ENCODE measurements around the gene BICDL2.

BICDL2 gene

GRCh38 chr16:3050487-3050886 is 13.7 kb upstream of the BICDL2 start:
- TF ChIP-seq, protein P1, sequence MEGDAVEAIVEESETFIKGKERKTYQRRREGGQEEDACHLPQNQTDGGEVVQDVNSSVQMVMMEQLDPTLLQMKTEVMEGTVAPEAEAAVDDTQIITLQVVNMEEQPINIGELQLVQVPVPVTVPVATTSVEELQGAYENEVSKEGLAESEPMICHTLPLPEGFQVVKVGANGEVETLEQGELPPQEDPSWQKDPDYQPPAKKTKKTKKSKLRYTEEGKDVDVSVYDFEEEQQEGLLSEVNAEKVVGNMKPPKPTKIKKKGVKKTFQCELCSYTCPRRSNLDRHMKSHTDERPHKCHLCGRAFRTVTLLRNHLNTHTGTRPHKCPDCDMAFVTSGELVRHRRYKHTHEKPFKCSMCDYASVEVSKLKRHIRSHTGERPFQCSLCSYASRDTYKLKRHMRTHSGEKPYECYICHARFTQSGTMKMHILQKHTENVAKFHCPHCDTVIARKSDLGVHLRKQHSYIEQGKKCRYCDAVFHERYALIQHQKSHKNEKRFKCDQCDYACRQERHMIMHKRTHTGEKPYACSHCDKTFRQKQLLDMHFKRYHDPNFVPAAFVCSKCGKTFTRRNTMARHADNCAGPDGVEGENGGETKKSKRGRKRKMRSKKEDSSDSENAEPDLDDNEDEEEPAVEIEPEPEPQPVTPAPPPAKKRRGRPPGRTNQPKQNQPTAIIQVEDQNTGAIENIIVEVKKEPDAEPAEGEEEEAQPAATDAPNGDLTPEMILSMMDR (IDR thresholded peaks at IDR 0.05): no peak

- TF ChIP-seq, protein P1 (IDR thresholded peaks at IDR 0.05): no peak
Measured at GRCh38 chr16:3049921-3050481, 13.3 kb upstream of the BICDL2 start.

DNA sequence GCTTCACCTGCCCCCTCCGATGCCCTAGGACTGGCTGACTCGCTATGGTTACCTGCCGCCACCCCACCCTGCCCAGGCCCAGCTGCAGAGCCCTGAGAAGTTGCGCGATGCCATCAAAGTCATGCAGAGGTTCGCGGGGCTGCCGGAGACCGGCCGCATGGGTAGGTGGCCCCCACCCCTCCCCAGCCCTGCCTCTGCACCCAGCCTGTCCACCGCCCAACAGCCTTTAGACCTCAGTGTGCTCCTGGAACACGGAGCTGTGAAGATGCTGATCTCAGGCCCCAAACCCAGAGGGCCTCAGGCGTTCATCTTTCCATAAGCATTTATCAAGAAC is 10.6 kb upstream of the BICDL2 start:
- TF ChIP-seq, protein P1 (IDR thresholded peaks at IDR 0.05): no peak

GRCh38 chr16:3046641-3047386 is 10.1 kb upstream of the BICDL2 start:
- TF ChIP-seq, protein P1 (IDR thresholded peaks at IDR 0.05): no peak

DNA sequence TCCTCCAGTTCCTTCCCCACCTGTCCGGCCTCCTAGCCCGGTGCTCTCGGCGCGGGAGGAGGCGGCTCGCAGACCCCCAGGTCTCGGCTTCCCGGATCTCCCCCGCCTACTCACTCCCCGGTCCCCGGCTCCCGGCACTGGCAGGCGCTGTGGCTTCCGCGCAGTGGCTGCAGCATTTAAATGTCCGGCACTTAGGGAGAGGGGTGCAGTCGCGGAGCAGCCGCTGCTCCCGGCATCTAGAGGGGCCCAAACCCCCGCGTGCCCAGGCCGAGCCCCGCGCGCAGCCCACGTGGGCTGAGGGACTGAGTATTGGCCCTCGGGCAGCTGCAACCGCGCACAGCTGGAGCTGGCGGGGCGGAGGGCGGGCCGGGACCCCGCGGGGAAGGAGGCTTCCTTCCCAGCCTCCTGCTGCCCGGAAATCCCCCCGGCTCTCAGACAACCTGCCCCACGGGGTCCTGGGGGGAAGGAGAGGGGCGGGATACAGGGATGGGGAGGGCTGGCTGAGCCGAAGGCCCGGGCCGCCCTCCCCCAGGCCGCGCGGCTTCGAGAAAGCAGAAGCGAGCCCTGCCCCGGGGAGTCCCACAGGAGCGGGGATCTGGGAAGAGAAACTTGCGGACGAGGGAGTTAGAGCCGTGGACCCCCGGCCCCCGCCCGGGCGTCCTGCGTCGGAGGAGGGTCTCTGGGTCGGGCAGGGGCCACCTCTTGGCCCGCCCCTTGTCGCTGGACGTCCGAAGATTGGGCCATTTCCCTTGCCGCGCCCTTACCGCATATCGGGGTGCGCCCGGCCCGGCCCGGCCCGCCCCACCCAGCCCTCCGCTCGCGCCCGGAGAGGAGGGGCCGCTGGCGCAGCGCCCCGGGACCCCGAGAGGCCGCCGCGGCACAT is 9.3 kb upstream of the BICDL2 start, which contains the start of gene MMP25:
TSS of gene MMP25 (plus strand) at position 804 of the 883 bp plus-strand sequence. CDS start 357 bp downstream, outside the sequence.
- TF ChIP-seq, protein P1 (IDR thresholded peaks at IDR 0.05): no peak

DNA sequence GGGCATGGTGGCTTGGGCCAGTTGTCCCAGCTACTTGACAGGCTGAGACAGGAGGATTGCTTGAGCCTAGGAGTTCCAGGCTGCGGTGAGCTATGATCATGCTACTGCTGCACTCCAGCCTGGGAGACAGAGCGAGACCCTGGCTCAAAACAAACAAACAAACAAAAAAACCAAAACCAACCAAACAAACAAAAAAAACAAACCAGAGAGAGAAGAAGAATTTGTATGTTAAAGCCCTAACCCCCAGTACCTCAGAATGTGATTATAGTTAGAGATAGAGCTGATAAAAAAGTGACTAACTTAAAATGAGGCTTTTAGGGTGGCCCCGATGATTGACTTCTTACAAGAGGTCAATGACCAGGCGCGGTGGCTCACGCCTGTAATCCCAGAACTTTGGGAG is 8.0 kb upstream of the BICDL2 start:
- TF ChIP-seq, protein P1 (IDR thresholded peaks at IDR 0.05): no peak

- TF ChIP-seq, protein P1 (IDR thresholded peaks at IDR 0.05): no peak
Measured at GRCh38 chr16:3042376-3042775, 5.6 kb upstream of the BICDL2 start.

All from LNCAP (cell line).